ENCODE results near the gene P2RX4. TPM values are rescaled to one million over a fixed set of nuclear protein-coding genes. Genes with fewer than 3 reads are reported as not detected.

The P2RX4 gene
- total RNA-seq, 1 experiment from 2014 or later, result 17.1 TPM

DNA sequence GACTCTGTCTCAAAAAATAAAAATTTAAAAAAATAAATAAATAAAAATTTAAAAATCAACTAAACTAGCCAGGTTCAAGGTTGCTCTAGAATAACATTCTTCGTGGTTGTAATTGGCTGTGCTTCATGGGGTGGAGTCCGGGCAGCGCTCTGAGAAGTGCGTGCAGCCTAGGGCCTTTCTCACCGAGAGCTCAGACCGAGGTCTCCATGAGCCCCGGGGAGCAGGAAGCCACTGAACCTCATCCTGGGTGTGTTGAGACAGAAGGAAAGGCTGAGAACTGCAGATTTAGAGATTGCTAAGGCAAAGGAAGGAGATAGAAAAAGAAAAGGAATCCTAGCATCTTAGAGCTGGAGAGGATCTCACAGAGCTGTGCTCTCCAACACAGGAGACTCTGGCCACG is 14.7 kb downstream of the P2RX4 start:
- ATAC-seq, result no peak
- ChIA-PET CTCF (interaction anchor here (1.1 kb wide), 1 partner anchor 9 kb away, joined by 3 read pairs; no protein-coding TSS in a partner anchor), RAD21 (ENCODE audit: low non-redundant PET in 1 of 2, low total read pairs in 2 of 2, uncharacterized antibody in 2 of 2, unreplicated experiment in 2 of 2) (no interaction called here), POLR2A (no interaction called here)
- Histone ChIP-seq H3K4me3 (replicated peaks in 1 of 2; ENCODE audit: low read depth in 1 of 2, low read length in 2 of 2) (no peak overlapping the region), H4K20me1 (ENCODE audit: insufficient read depth) (no peaks in the 10 kb centered on the region), H3K36me3 (ENCODE audit: control insufficient read depth in 1 of 2, insufficient read depth in 2 of 2, low read length in 2 of 2) (no peaks in the 10 kb centered on the region), H3K9me3 (ENCODE audit: control insufficient read depth in 1 of 2, insufficient read depth in 1 of 2, low read depth in 1 of 2, low read length in 2 of 2) (no peaks in the 10 kb centered on the region), H3K79me2 (ENCODE audit: insufficient read depth, low read length) (no peaks in the 10 kb centered on the region), H2AFZ (ENCODE audit: low read depth, low read length, poor library complexity, severe bottlenecking) (no peak overlapping the region), H3K27me3 (ENCODE audit: insufficient read depth, low read length) (no peaks in the 10 kb centered on the region), H3K27ac (ENCODE audit: low read depth, low read length) (no peak overlapping the region), H3K4me1 (ENCODE audit: control insufficient read depth in 1 of 2, insufficient read depth in 2 of 2, low read length in 2 of 2) (peaks cover 6 to 8% of the 10 kb centered on the region in 2 experiments), H3K9me2 (ENCODE audit: insufficient read depth) (no peaks in the 10 kb centered on the region), H3K9ac (ENCODE audit: low read length) (no peak overlapping the region), H3K4me2 (ENCODE audit: low read length) (no peak overlapping the region)
- no TSS peak for BruUV-seq (replicated peaks)
- intact Hi-C loops (cut with micrococcal nuclease), result no loop called here
- TF ChIP-seq POLR2AphosphoS5 (IDR thresholded peaks at IDR 0.05; ENCODE audit: low read depth, low read length), result no peak
- no peak for TF ChIP-seq FOSL1 (IDR thresholded peaks at IDR 0.05; ENCODE audit: low read depth)
- no peak for DNase-seq (ENCODE audit: low read depth, low spot score)

DNA sequence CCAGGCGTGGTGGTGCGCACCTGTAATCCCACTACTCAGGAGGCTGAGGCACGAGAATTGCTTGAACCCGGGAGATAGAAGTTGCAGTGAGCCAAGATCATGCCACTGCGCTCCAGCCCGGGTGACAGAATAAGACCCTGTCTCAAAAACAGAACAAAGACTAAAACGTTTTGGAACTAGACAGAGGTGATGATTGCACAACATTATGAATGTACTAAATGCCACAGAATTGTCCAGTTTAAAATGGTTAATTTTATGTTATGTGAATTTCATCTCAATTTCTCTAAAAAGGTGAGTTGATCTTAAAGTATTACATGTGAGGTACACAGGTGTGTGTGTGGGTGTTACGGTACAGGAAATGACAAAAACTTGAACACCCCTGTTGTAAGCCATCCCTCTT is 16.5 kb downstream of the P2RX4 start:
- CTCF ChIA-PET, result no interaction called here
- H3K4me3 ChIP-seq (replicated peaks in 1 of 2; ENCODE audit: low read depth in 1 of 2, low read length in 2 of 2), result no peak overlapping the region
- H3K36me3 ChIP-seq (ENCODE audit: control insufficient read depth in 1 of 2, insufficient read depth in 2 of 2, low read length in 2 of 2), result peaks cover 0 to 2% of the 10 kb centered on the region in 2 experiments; a peak in 1 of 4 replicates
- peaks cover 13 to 20% of the 10 kb centered on the region in 2 experiments for H3K4me1 ChIP-seq (ENCODE audit: control insufficient read depth in 1 of 2, insufficient read depth in 2 of 2, low read length in 2 of 2)
- ATAC-seq (no peak), DNase-seq (ENCODE audit: low read depth, low spot score) (no peak)
- H3K27me3 ChIP-seq (ENCODE audit: insufficient read depth, low read length), result no peaks in the 10 kb centered on the region
- no peak overlapping the region for H3K9ac ChIP-seq (ENCODE audit: low read length)
- intact Hi-C loops (cut with micrococcal nuclease), result no loop called here
- H3K9me2 ChIP-seq (ENCODE audit: insufficient read depth), result no peaks in the 10 kb centered on the region
- no peaks in the 10 kb centered on the region for H3K79me2 ChIP-seq (ENCODE audit: insufficient read depth, low read length)
- H4K20me1 ChIP-seq (ENCODE audit: insufficient read depth), result no peaks in the 10 kb centered on the region
- no peak overlapping the region for H2AFZ ChIP-seq (ENCODE audit: low read depth, low read length, poor library complexity, severe bottlenecking)
- POLR2A ChIA-PET, result no interaction called here
- RAD21 ChIA-PET (ENCODE audit: low non-redundant PET in 1 of 2, low total read pairs in 2 of 2, uncharacterized antibody in 2 of 2, unreplicated experiment in 2 of 2), result no interaction called here
- H3K4me2 ChIP-seq (ENCODE audit: low read length), result no peak overlapping the region
- no peaks in the 10 kb centered on the region for H3K9me3 ChIP-seq (ENCODE audit: control insufficient read depth in 1 of 2, insufficient read depth in 1 of 2, low read depth in 1 of 2, low read length in 2 of 2)
- no peak overlapping the region for H3K27ac ChIP-seq (ENCODE audit: low read depth, low read length)
- BruUV-seq (replicated peaks), result no TSS peak
- TF ChIP-seq, protein P1, sequence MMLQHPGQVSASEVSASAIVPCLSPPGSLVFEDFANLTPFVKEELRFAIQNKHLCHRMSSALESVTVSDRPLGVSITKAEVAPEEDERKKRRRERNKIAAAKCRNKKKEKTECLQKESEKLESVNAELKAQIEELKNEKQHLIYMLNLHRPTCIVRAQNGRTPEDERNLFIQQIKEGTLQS (IDR thresholded peaks at IDR 0.05), result no peak
- no peak for TF ChIP-seq RAD21 (IDR thresholded peaks at IDR 0.05; ENCODE audit: low read depth)
- TF ChIP-seq, protein P2, sequence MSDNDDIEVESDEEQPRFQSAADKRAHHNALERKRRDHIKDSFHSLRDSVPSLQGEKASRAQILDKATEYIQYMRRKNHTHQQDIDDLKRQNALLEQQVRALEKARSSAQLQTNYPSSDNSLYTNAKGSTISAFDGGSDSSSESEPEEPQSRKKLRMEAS (IDR thresholded peaks at IDR 0.05), result no peak
- no peak for TF ChIP-seq ZNF274 (IDR thresholded peaks at IDR 0.05; ENCODE audit: low read depth, low read length)
- no peak for TF ChIP-seq EZH2phosphoT487 (IDR thresholded peaks at IDR 0.05; ENCODE audit: borderline replicate concordance)
- TF ChIP-seq YY1 (IDR thresholded peaks at IDR 0.05; ENCODE audit: extremely low read depth, insufficient replicate concordance, low read depth, low read length), result no peak
- TF ChIP-seq EGR1 (IDR thresholded peaks at IDR 0.05; ENCODE audit: low read depth), result no peak
- TF ChIP-seq, protein P3, sequence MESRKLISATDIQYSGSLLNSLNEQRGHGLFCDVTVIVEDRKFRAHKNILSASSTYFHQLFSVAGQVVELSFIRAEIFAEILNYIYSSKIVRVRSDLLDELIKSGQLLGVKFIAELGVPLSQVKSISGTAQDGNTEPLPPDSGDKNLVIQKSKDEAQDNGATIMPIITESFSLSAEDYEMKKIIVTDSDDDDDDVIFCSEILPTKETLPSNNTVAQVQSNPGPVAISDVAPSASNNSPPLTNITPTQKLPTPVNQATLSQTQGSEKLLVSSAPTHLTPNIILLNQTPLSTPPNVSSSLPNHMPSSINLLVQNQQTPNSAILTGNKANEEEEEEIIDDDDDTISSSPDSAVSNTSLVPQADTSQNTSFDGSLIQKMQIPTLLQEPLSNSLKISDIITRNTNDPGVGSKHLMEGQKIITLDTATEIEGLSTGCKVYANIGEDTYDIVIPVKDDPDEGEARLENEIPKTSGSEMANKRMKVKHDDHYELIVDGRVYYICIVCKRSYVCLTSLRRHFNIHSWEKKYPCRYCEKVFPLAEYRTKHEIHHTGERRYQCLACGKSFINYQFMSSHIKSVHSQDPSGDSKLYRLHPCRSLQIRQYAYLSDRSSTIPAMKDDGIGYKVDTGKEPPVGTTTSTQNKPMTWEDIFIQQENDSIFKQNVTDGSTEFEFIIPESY (IDR thresholded peaks at IDR 0.05; ENCODE audit: extremely low read depth, insufficient replicate concordance, low read length), result no peak
- TF ChIP-seq SIN3A (IDR thresholded peaks at IDR 0.05; ENCODE audit: low read depth), result no peak
- no peak for TF ChIP-seq JUND (IDR thresholded peaks at IDR 0.05)
- no peak for TF ChIP-seq SRF (IDR thresholded peaks at IDR 0.05; ENCODE audit: low read depth)
- TF ChIP-seq POLR2A (IDR thresholded peaks at IDR 0.05; ENCODE audit: borderline replicate concordance, extremely low read depth, insufficient read depth, insufficient read length), result no peak
- no peak for TF ChIP-seq EZH2 (IDR thresholded peaks at IDR 0.05)
- no peak for TF ChIP-seq POLR2AphosphoS5 (IDR thresholded peaks at IDR 0.05; ENCODE audit: low read depth, low read length)
- TF ChIP-seq SP1 (IDR thresholded peaks at IDR 0.05; ENCODE audit: low read depth), result no peak
- TF ChIP-seq CEBPB (IDR thresholded peaks at IDR 0.05; ENCODE audit: low read depth), result no peak

Data from HCT116 (cell line).